Right lobe of liver (tissue), 6 donors: Measurements from ENCODE around the gene TTC32. TPM values are rescaled to one million over a fixed set of nuclear protein-coding genes. Genes with fewer than 3 reads are reported as not detected.

ENCODE experiments used
- ATAC-seq, 4 donors: fragments of 200-7000 bp; cut with Tn5 transposase; one replicate each; pipeline ENCODE4 v1.9.1; 2020; ENCODE audit warnings: mild to moderate bottlenecking in 4 of 4, moderate library complexity in 4 of 4
- DNase-seq, 3 donors: peaks; one replicate each; pipeline ENCODE4 v3.0.0-alpha.2; 2020
- H3K27ac ChIP-seq, 3 donors: fragments of 200-600 bp; one replicate each; pipeline ENCODE4 v1.8.0; 2022
- H3K27me3 ChIP-seq, 2 donors: fragments of 200-600 bp; one replicate each; pipeline ENCODE4 v1.8.0; 2022
- H3K36me3 ChIP-seq, 4 donors: fragments of 200-600 bp; sonication (generic) in 1 of 4; one replicate each; pipeline versions ENCODE4 v1.5.1 to v1.8.0; 2017 to 2022; ENCODE audit warnings: control low read depth in 1 of 4
- H3K4me1 ChIP-seq, 4 donors: fragments of 200-600 bp; sonication (generic) in 1 of 4; one replicate each; pipeline versions ENCODE4 v1.5.1 to v1.8.0; 2017 to 2022; ENCODE audit warnings: control low read depth in 1 of 4
- H3K4me3 ChIP-seq, 3 donors: fragments of 200-600 bp; one replicate each; pipeline ENCODE4 v1.8.0; 2022
- H3K9me3 ChIP-seq, 4 donors: fragments of 200-600 bp; sonication (generic) in 1 of 4; one replicate each; pipeline versions ENCODE4 v1.5.1 to v1.8.0; 2017 to 2022; ENCODE audit warnings: control low read depth in 1 of 4
- CTCF ChIP-seq, 4 donors: fragments of 200-600 bp in 3 of 4; fragments of 450-650 bp in 1 of 4; IDR thresholded peaks; one replicate each; pipeline versions ENCODE4 v1.5.1 to v1.8.0; 2016 to 2022; ENCODE audit warnings: antibody characterized with exemption in 4 of 4, mild to moderate bottlenecking in 2 of 4
- POLR2A ChIP-seq: fragments of 450-650 bp; IDR thresholded peaks from one replicate; pipeline ENCODE4 v1.6.1; 2017; ENCODE audit warnings: antibody characterized with exemption, mild to moderate bottlenecking
- WGBS: methylation state at CpG from one replicate; pipeline ENCODE4 v1.1.6; 2018; ENCODE audit warnings: low coverage, low lambda C conversion rate; ENCODE audit not compliant: insufficient coverage; ENCODE audit errors: missing lambda C conversion rate; 5-methylcytosine and 5-hydroxymethylcytosine counted together
- intact Hi-C, 2 donors: fragments of 100-400 bp; cut with DNase I; formaldehyde crosslinking; loops; one replicate each; pipeline versions ENCODE4 v1.11.2 to v1.14.1; 2022
- total RNA-seq, 6 experiments: library from RNA; depleted of rRNA in 2 of 6; stranded (reverse); fragments of >200 nt in 2 of 6; fragmentation: NEBNext Ultra II Directional in 3 of 6; extraction: Animal tissue kit (Norgen Biotek cat#: 25700) in 3 of 6; gene quantifications; one replicate each; pipeline versions ENCODE4 v1.1.0 to v1.2.4, GENCODE V29; 2016 to 2023
- donor health status: DM: no; HTN: yes; CAD: no.
- donor health status: DM: no; HTN: no; CAD: no.
- donor health status: DM: no; HTN: no; CAD: no.
- donor health status: DM: no; HTN: yes; CAD: no.
- donor health status: DM: no; HTN: yes; CAD: no.

Gene TTC32
- total RNA-seq, 6 experiments from 2014 or later = 2.4 to 5.5 (median 3.8) TPM

- Histone ChIP-seq H3K9me3 (no peaks in the 10 kb centered on the region), H3K4me1 (peaks cover 0 to 6% (median 0%) of the 10 kb centered on the region in 4 donors), H3K27ac (no peak overlapping the region), H3K4me3 (no peak overlapping the region), H3K36me3 (no peaks in the 10 kb centered on the region), H3K27me3 (no peaks in the 10 kb centered on the region)
- ATAC-seq = no peak
- intact Hi-C loops = loop anchor here in 1 of 2 donors (10.0 kb wide), 1 partner anchor 510 kb away; the partner anchor contains the start of gene OSR1
- no peak for DNase-seq
- TF ChIP-seq CTCF (IDR thresholded peaks at IDR 0.05) = no peak
- no peak for TF ChIP-seq POLR2A
- WGBS = 69% methylated on average over 6 of the region's 11 CpGs
Measured at GRCh38 chr2:19864381-19864780, 37.4 kb downstream of the TTC32 start.

DNA sequence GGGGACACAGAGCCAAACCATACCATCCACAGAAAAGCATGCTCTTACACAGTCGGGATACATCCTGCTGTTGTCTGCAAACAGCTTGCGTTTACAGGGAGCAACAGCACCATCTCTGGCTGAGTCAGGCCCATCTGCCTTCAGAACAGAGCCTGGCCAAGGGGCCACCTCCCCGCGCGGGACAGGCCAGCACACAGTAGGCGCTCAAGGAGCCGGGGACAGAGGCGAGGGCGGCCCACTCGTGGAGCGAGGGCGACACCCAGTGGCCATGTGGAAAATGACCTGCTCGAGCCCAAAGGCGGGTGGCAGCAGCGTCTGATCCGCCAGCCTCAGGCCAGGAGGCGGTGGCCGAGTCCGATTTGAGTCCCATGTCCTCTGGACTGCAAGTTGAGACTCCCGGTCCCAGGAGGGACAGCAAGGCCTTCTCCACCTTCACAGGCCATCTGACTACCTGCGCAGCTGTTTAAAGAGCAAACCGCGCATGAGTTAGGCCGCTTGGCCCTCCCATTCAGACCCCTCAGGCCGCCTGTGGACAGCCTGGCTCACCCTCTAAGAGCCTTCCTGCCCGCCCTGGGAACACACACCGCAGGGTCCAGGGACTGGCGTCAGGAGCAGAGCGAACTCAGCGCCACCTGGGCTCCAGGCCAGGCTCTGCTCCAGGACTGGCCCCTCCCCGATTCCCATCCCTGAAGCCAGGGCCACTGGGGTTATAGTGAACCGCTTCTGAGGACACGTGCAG lies 38.3 kb downstream of the TTC32 start:
- peak; percentile 98 for TF ChIP-seq CTCF (IDR thresholded peaks at IDR 0.05)
- TF ChIP-seq POLR2A = no peak
- Histone ChIP-seq H3K9me3 (no peaks in the 10 kb centered on the region), H3K4me3 (peak overlapping the region; percentile 18 to 39 (median 25)), H3K36me3 (no peaks in the 10 kb centered on the region), H3K27me3 (no peaks in the 10 kb centered on the region), H3K27ac (peak overlapping the region in 2 of 3 donors; percentile 39 to 63), H3K4me1 (peaks cover 0 to 6% (median 0%) of the 10 kb centered on the region in 4 donors)
- DNase-seq = peak; percentile 80 to 87 (median 82)
- ATAC-seq = peak; percentile 92 to 96 (median 94)
- intact Hi-C loops = loop anchor here in 1 of 2 donors (10.0 kb wide), 1 partner anchor 509 kb away; the partner anchor contains the start of gene OSR1
- 26% methylated on average over 4 of the region's 33 CpGs for WGBS

GRCh38 chr2:19861813-19862212 lies 40.0 kb downstream of the TTC32 start:
- Histone ChIP-seq H3K36me3 (no peaks in the 10 kb centered on the region), H3K9me3 (no peaks in the 10 kb centered on the region), H3K27me3 (no peaks in the 10 kb centered on the region), H3K4me3 (no peak overlapping the region), H3K27ac (no peak overlapping the region), H3K4me1 (peaks cover 0 to 10% (median 0%) of the 10 kb centered on the region in 4 donors)
- ATAC-seq (no peak), DNase-seq (no peak)
- TF ChIP-seq CTCF (IDR thresholded peaks at IDR 0.05) (no peak), POLR2A (no peak)
- intact Hi-C loops = loop anchor here in 1 of 2 donors (10.0 kb wide), 1 partner anchor 507 kb away; the partner anchor contains the start of gene OSR1
- WGBS = 45% methylated on average over 1 of the region's 1 CpG

GRCh38 chr2:19860022-19860421 lies 41.8 kb downstream of the TTC32 start:
- intact Hi-C loops = loop anchor here in 1 of 2 donors (10.0 kb wide), 1 partner anchor 505 kb away; the partner anchor contains the start of gene OSR1
- Histone ChIP-seq H3K4me1 (peaks cover 0 to 25% (median 0%) of the 10 kb centered on the region in 4 donors), H3K27ac (no peak overlapping the region), H3K4me3 (no peak overlapping the region), H3K27me3 (no peaks in the 10 kb centered on the region), H3K36me3 (no peaks in the 10 kb centered on the region), H3K9me3 (no peaks in the 10 kb centered on the region)
- WGBS = 78% methylated on average over 5 of the region's 6 CpGs
- no peak for TF ChIP-seq POLR2A
- TF ChIP-seq CTCF (IDR thresholded peaks at IDR 0.05) = no peak
- DNase-seq (no peak), ATAC-seq (no peak)
